Esophagus squamous epithelium (tissue), 4 donors: ENCODE data around the gene RPS2.

Experiments
- CTCF ChIP-seq, 6 experiments: fragments of 450-650 bp in 4 of 6; fragments of 200-600 bp in 2 of 6; sonication (generic) in 2 of 6; IDR thresholded peaks; one replicate each; pipeline ENCODE4 v1.5.1; 2016 to 2019; ENCODE audit warnings: antibody characterized with exemption in 6 of 6, mild to moderate bottlenecking in 4 of 6, moderate library complexity in 4 of 6
- POLR2A ChIP-seq, 4 donors: fragments of 450-650 bp; IDR thresholded peaks; one replicate each; pipeline ENCODE4 v1.6.1; 2017; ENCODE audit warnings: antibody characterized with exemption in 4 of 4, mild to moderate bottlenecking in 4 of 4, moderate library complexity in 3 of 4

- TF ChIP-seq CTCF (IDR thresholded peaks at IDR 0.05) (no peak), POLR2A (IDR thresholded peaks at IDR 0.05) (no peak)
Observed at GRCh38 chr16:1915732-1916639, 48.6 kb downstream of the RPS2 start.
